GM12878 (cell line): ENCODE data around the gene SRPX2.
A peak's percentile ranks its signal among the peaks of the same experiment; 100 is the strongest.

Experiments used
- NFYA ChIP-seq: IDR thresholded peaks from 2 replicates; pipeline ENCODE4 v1.6.1; 2011; ENCODE audit warnings: low read depth, mild to moderate bottlenecking, low read length, improper control_type of control experiment, borderline replicate concordance
- RAD51 ChIP-seq: fragments of 450-650 bp; IDR thresholded peaks from 2 replicates; pipeline ENCODE4 v1.6.1; 2016; ENCODE audit warnings: moderate library complexity, mild to moderate bottlenecking, inconsistent platforms
- TF ChIP-seq, protein P1 (sequence below), 3 experiments: IDR thresholded peaks in 2 of 3; conservative IDR thresholded peaks in 1 of 3; 2 replicates each; pipeline ENCODE4 v1.5.1; 2011; ENCODE audit warnings: low read depth in 3 of 3, low read length in 3 of 3, mild to moderate bottlenecking in 3 of 3, control low read depth in 2 of 3, moderate library complexity in 2 of 3, inconsistent platforms in 1 of 3, mixed read lengths in 1 of 3; ENCODE audit not compliant: control insufficient read depth in 2 of 3, insufficient read depth in 1 of 3; ENCODE audit errors: extremely low read depth in 1 of 3
- TF ChIP-seq, protein P2 (sequence below): fragments of 450-650 bp; IDR thresholded peaks from 2 replicates; pipeline ENCODE4 v1.6.1; 2017; ENCODE audit warnings: mild to moderate bottlenecking, moderate library complexity

- TF ChIP-seq, protein P1, sequence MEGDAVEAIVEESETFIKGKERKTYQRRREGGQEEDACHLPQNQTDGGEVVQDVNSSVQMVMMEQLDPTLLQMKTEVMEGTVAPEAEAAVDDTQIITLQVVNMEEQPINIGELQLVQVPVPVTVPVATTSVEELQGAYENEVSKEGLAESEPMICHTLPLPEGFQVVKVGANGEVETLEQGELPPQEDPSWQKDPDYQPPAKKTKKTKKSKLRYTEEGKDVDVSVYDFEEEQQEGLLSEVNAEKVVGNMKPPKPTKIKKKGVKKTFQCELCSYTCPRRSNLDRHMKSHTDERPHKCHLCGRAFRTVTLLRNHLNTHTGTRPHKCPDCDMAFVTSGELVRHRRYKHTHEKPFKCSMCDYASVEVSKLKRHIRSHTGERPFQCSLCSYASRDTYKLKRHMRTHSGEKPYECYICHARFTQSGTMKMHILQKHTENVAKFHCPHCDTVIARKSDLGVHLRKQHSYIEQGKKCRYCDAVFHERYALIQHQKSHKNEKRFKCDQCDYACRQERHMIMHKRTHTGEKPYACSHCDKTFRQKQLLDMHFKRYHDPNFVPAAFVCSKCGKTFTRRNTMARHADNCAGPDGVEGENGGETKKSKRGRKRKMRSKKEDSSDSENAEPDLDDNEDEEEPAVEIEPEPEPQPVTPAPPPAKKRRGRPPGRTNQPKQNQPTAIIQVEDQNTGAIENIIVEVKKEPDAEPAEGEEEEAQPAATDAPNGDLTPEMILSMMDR (IDR thresholded peaks at IDR 0.05 in 2 of 3, conservative IDR thresholded peaks at IDR 0.05 in 1 of 3; ENCODE audit: control insufficient read depth in 2 of 3, extremely low read depth in 1 of 3, insufficient read depth in 1 of 3, low read depth in 3 of 3, low read length in 3 of 3) = peak; percentile 79 to 94 (median 90)
- TF ChIP-seq, protein P2, sequence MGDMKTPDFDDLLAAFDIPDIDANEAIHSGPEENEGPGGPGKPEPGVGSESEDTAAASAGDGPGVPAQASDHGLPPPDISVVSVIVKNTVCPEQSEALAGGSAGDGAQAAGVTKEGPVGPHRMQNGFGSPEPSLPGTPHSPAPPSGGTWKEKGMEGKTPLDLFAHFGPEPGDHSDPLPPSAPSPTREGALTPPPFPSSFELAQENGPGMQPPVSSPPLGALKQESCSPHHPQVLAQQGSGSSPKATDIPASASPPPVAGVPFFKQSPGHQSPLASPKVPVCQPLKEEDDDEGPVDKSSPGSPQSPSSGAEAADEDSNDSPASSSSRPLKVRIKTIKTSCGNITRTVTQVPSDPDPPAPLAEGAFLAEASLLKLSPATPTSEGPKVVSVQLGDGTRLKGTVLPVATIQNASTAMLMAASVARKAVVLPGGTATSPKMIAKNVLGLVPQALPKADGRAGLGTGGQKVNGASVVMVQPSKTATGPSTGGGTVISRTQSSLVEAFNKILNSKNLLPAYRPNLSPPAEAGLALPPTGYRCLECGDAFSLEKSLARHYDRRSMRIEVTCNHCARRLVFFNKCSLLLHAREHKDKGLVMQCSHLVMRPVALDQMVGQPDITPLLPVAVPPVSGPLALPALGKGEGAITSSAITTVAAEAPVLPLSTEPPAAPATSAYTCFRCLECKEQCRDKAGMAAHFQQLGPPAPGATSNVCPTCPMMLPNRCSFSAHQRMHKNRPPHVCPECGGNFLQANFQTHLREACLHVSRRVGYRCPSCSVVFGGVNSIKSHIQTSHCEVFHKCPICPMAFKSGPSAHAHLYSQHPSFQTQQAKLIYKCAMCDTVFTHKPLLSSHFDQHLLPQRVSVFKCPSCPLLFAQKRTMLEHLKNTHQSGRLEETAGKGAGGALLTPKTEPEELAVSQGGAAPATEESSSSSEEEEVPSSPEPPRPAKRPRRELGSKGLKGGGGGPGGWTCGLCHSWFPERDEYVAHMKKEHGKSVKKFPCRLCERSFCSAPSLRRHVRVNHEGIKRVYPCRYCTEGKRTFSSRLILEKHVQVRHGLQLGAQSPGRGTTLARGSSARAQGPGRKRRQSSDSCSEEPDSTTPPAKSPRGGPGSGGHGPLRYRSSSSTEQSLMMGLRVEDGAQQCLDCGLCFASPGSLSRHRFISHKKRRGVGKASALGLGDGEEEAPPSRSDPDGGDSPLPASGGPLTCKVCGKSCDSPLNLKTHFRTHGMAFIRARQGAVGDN = no peak
- no peak for TF ChIP-seq RAD51
- no peak for TF ChIP-seq NFYA
These were observed 41.4 kb downstream of the SRPX2 start for GRCh38 chrX:100685284-100685996.
